ENCODE data around the gene MYH7B.

MYH7B gene

DNA sequence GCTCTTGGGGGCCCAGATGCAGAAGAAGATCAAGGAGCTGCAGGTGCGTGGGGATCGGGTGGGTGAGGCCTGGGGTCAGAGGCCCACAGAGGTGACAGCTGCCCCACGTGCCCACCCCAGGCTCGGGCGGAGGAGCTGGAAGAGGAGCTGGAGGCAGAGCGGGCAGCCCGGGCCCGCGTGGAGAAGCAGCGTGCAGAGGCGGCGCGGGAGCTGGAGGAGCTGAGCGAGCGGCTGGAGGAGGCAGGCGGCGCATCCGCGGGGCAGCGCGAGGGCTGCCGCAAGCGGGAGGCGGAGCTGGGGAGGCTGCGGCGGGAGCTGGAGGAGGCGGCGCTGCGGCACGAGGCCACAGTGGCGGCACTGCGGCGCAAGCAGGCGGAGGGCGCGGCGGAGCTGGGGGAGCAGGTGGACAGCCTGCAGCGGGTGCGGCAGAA lies 41.5 kb downstream of the MYH7B start:
- ChIA-PET CTCF (interaction anchor here (1.0 to 1.3 kb wide), 2 partner anchors 10 to 124 kb away, joined by 3 to 5 read pairs; partner anchors contain the start of gene GGT7), POLR2A (interaction anchor here (0.7 kb wide), 1 partner anchor 9 kb away, joined by 3 read pairs; no protein-coding TSS in a partner anchor)
- no peak for DNase-seq (ENCODE audit: extremely low spot score)
- TF ChIP-seq, protein P1, sequence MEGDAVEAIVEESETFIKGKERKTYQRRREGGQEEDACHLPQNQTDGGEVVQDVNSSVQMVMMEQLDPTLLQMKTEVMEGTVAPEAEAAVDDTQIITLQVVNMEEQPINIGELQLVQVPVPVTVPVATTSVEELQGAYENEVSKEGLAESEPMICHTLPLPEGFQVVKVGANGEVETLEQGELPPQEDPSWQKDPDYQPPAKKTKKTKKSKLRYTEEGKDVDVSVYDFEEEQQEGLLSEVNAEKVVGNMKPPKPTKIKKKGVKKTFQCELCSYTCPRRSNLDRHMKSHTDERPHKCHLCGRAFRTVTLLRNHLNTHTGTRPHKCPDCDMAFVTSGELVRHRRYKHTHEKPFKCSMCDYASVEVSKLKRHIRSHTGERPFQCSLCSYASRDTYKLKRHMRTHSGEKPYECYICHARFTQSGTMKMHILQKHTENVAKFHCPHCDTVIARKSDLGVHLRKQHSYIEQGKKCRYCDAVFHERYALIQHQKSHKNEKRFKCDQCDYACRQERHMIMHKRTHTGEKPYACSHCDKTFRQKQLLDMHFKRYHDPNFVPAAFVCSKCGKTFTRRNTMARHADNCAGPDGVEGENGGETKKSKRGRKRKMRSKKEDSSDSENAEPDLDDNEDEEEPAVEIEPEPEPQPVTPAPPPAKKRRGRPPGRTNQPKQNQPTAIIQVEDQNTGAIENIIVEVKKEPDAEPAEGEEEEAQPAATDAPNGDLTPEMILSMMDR (IDR thresholded peaks at IDR 0.05; ENCODE audit: control extremely low read depth, extremely low read depth, low read depth, missing control alignments): no peak

DNA sequence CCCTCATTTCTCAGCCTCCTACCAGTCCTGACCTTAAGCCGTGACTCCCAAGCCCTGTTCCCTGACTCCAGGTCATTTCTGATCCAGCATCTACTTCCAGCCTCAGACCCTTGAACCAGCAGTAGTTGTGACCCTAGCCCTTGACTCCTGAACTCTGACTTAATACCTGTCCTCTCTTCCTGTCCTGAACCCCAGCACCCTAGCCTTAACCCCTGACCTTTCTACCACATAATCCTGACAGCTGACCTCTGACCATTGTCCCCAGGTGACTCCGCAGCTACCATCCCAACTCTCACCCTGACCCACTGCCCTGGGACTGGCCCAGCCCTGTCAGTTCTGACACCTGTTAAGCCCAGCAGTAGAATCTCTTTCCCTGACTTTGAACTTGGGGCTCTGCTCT lies 42.1 kb downstream of the MYH7B start:
- CTCF ChIA-PET: interaction anchor here (1.0 to 1.3 kb wide), 2 partner anchors 10 to 125 kb away, joined by 3 to 5 read pairs; partner anchors contain the start of gene GGT7
- POLR2A ChIA-PET: no interaction called here
- DNase-seq (ENCODE audit: extremely low spot score): no peak
- TF ChIP-seq, protein P1 (IDR thresholded peaks at IDR 0.05; ENCODE audit: control extremely low read depth, extremely low read depth, low read depth, missing control alignments): no peak

DNA sequence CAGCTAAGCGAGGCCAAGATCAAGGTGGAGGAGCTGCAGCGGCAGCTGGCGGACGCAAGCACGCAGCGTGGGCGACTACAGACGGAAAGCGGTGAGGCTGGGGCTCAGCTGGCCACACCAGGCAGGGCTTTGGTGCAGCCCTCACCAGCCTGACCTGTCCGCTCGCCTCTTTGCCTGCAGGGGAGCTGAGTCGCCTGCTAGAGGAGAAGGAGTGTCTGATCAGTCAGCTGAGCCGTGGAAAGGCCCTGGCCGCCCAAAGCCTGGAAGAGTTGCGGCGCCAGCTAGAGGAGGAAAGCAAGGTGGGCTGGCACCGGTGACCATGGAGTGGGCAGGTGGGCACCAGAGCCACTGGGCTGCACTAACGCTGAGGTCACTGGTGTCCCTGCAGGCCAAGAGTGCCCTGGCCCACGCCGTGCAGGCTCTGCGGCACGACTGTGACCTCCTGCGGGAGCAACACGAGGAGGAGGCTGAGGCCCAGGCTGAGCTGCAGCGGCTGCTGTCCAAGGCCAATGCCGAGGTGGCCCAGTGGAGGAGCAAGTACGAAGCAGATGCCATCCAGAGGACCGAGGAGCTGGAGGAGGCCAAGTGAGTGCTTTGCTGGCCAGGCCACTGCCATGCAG lies 42.8 kb downstream of the MYH7B start:
- TF ChIP-seq, protein P1 (IDR thresholded peaks at IDR 0.05; ENCODE audit: control extremely low read depth, extremely low read depth, low read depth, missing control alignments): no peak
- ChIA-PET POLR2A (no interaction called here), CTCF (interaction anchor here (1.3 kb wide), 1 partner anchor 125 kb away, joined by 3 read pairs; the partner anchor contains the start of gene GGT7)
- DNase-seq (ENCODE audit: extremely low spot score): no peak

DNA sequence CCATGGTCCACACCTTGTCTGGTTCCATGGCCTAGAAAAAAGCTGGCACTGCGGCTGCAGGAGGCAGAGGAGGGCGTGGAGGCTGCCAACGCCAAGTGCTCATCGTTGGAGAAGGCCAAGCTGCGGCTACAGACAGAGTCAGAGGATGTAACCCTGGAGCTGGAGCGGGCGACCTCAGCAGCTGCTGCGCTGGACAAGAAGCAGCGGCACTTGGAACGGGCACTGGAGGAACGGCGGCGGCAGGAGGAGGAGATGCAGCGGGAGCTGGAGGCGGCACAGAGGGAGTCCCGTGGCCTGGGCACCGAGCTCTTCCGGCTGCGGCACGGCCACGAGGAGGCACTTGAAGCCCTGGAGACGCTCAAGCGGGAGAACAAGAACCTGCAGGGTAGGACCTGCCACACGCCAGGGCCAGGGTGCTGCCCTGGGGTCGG lies 43.4 kb downstream of the MYH7B start:
- ChIA-PET POLR2A (no interaction called here), CTCF (no interaction called here)
- TF ChIP-seq, protein P1 (IDR thresholded peaks at IDR 0.05; ENCODE audit: control extremely low read depth, extremely low read depth, low read depth, missing control alignments): no peak
- no peak for DNase-seq (ENCODE audit: extremely low spot score)

DNA sequence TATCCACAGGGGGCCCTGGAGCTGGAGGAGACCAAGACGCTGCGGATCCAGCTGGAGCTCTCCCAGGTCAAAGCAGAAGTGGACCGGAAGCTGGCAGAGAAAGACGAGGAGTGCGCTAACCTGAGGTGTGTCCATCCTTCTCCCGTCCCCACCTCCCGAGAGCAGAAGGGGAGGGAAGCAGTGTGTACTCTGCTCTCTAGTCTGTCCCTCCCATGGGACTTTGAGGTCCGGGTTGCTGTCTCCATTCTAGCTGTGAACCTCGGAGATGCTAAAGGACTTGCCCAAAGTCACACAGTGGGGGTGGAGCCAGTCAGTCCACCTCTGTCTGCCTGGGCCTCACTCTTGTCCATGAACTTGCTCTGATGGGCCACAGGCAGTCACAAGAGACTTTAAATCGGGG lies 44.1 kb downstream of the MYH7B start:
- ChIA-PET CTCF (interaction anchor here (2.3 kb wide), 1 partner anchor 126 kb away, joined by 16 read pairs; the partner anchor contains the start of gene GGT7), POLR2A (no interaction called here)
- DNase-seq (ENCODE audit: extremely low spot score): no peak
- TF ChIP-seq, protein P1 (IDR thresholded peaks at IDR 0.05; ENCODE audit: control extremely low read depth, extremely low read depth, low read depth, missing control alignments): no peak

DNA sequence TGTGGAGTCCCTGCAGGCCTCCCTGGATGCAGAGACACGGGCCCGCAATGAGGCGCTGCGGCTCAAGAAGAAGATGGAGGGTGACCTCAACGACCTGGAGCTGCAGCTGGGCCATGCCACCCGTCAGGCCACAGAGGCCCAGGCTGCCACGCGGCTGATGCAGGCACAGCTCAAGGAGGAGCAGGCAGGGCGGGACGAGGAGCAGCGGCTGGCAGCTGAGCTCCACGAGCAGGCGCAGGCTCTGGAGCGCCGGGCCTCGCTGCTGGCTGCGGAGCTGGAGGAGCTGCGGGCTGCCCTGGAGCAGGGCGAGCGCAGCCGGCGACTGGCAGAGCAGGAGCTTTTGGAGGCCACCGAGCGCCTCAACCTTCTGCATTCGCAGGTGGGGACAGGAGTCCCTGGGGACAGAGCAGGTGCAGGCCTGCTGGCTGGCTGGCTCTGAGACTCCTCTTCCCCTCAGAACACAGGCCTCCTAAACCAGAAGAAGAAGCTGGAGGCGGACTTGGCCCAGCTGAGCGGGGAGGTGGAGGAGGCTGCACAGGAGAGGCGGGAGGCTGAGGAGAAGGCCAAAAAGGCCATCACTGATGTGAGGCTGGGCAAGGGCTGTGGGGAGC lies 44.7 kb downstream of the MYH7B start:
- TF ChIP-seq, protein P1 (IDR thresholded peaks at IDR 0.05; ENCODE audit: control extremely low read depth, extremely low read depth, low read depth, missing control alignments): no peak
- CTCF ChIA-PET: interaction anchor here (1.2 to 2.3 kb wide), 3 partner anchors 10 to 126 kb away, joined by 3 to 16 read pairs (median 4); partner anchors contain the start of gene GGT7
- DNase-seq (ENCODE audit: extremely low spot score): no peak
- POLR2A ChIA-PET: no interaction called here
